HG02973 (cell line): ENCODE data around the gene MCMBP.
A peak's percentile ranks its signal among the peaks of the same experiment; 100 is the strongest.
"Not testable (repeated sequence)": the region's sequence is repeated elsewhere in the genome, so short reads cannot be mapped to it uniquely, and the experiment has no call there.

Experiments used
- ATAC-seq: cut with Tn5 transposase; IDR thresholded peaks from one replicate; pipeline ENCODE4 v1.9.1; 2021; ENCODE audit warnings: moderate library complexity; ENCODE audit not compliant: unreplicated experiment

Gene MCMBP

DNA sequence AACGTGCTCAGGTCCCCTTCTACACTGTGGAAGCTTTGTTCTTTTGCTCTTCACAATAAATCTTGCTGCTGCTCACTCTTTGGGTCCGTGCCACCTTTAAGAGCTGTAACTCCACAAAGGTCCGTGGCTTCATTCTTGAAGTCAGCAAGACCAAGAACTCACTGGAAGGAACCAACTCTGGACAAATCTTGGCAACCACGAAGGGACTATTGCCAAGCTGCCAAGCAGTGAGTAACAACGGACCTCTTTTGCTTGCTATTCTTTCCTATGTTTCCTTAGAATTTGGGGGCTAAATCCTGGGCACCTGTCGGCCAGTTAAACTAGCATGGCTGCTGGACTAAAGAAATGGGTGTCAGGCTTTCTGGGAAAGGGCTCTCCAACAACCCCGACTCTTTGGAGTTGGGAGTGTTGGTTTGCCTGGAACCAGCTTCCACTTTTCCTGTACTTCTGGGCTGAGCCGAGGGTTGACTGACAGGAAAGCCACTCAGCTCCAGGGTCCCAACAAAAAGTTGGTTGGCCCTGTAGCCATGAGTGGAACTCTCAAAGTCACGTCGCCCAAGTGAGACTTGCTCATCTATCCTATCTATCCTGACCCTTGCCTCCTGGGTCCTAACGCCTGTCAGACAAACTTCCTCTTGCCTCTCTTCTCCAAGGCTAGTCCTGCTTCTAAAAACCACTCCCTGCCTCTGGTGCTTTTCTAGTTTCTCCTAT is 11.4 kb upstream of the MCMBP start:
- not testable (repeated sequence) for ATAC-seq

DNA sequence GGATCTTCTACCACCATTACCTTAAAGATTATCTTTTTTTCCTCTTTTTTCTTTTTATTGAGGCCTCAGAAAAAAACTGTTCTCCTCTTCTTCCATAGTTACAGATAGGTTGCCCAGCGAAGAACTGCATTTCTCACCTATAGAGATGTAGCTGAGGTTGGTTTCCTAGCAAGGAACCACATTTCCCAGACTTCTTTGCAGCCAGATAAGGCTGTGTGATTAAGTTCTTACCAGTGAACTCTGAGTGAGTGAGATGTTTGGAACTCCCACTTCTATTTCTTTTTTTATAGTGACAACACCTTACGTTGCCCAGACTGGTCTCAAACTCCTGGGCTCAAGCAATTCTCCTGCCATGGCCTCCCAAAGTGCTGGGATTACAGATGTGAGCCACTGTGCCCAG is 5.9 kb upstream of the MCMBP start:
- ATAC-seq = no peak

DNA sequence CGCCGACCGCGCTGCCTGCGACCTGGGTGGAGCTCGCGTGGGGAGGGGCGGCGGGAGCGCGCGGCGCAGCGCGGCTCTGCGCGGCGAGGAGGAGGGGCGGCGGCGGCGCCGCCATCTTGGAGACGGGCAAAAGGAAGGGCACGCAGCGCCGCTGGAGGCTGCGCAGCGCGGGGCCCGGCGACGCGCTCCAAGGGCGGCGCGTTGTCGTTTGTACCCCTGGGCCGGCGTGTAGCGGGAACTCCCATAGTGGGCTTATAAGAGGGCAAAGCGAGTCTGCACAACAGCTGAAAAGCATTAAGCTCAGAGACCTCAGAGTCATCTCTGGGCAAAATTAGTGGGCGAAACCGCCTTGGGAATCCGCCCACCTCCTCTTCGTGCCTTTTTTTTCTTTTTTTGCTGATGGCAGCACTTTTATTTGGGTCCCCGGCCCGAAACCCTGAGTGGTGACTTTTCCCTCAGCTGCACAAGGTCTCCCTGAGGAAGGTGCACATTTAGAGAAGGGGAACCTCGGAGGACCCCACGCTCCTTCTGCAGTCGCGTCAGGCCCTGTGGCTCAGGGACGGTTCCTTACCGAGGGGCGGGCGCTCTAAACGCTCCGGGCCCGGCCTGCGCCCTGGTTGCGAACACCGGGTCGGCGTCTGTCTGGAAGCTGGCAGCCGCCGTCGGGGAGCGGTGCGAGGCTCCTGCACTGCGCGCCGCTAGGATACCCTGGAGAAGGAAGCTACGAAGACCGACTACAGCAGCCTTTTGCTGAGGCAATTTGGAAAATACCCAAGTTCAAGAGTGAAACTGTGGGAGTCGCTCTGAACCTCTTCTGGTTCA is 428 bp upstream of the MCMBP start:
- peak; percentile 84 for ATAC-seq

DNA sequence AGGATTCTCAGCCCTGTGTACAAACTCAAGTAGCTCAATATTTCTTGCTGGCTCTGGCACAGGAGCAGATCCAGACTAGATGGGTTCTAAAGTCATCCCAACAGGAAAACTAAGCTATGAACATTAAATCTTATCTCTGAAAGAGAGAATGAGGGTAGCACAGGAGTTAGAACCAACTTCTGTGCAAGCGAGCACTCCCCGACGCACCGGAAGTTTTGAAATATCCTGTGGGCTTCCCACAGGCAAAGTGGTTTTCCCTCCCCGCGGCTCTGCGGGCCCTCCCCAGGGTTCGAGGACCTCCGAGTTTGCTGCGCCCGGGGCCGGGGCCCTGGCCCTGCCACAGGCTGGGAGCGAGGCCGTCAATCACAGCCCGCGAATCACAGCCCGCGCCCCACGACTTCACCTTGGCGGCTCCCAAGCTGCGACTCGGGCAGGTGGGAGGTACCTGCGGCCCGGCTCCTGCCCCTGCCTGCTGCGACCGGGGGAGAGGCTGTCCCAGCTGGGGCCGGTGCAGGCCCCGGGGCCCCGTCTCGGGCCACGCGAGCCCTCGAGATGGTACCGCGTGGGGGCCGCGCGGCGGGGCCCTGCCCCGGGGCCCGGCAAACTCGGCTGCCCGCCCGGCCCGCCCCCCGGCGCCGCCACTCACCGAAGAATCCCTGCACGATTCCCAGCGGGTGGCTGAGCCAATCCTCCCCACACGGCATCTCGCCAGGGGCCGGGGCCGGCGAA is 598 bp downstream of the MCMBP start:
- ATAC-seq = peak; percentile 27

- not testable (repeated sequence) for ATAC-seq
Measured at GRCh38 chr10:119869398-119869797, 3.2 kb downstream of the MCMBP start.

GRCh38 chr10:119867317-119867716 is 5.3 kb downstream of the MCMBP start:
- no peak for ATAC-seq

GRCh38 chr10:119865699-119866240 is 6.9 kb downstream of the MCMBP start:
- no peak for ATAC-seq

GRCh38 chr10:119863951-119864565 is 8.6 kb downstream of the MCMBP start:
- no peak for ATAC-seq

GRCh38 chr10:119862524-119862923 is 10.1 kb downstream of the MCMBP start:
- no peak for ATAC-seq

DNA sequence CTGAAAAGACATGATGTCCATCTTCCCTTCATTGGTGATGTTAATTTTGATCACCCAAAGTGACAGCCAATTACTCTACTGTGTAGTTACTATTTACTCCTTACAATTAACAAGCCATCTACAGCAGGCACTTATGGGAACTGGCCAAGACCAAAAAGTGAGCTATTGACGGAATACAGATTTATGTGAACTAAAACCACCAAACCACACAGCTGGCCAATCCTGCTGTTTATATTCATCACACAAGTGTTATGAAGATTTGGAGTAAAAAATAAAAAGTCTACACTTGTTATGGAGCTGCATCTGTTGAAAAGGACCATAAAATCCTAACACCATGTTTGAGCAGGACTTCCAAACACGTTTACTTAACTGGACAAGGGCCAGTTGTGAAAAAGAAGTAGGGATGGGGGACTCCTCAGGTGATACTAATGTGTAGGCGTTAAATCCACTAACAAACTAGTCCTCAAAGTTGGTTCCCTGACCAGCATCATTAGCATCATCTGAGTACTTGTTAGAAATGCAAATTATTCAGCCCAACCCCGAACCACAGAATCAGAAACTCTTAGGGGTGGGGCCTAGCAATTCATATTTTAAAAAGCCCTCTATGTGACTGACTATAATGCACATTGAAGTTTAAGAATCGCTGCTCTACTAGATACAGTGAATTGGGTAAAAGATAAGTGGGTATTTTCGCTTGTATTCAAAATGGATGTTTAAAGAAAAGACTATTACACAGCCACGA is 11.6 kb downstream of the MCMBP start:
- ATAC-seq = no peak

GRCh38 chr10:119859420-119860258 is 13.0 kb downstream of the MCMBP start:
- ATAC-seq = no peak

DNA sequence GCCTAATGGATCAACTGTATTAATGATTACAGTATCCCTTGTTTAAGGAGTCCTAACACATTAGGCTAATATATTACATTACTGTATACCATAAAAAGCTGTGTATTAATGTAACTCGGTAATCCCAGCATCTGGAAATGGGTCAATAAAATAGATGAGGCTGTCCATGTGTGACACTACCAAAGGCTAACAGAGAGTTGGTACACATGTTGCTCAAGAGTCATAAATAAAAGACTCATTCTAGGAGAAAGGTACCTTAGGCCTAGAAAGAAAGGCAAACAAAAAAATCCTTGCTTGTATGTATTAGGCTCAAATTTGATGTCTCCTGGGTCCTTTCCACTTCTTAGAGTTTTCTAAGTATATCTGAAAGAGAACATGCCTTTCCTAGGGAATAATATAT is 14.6 kb downstream of the MCMBP start:
- no peak for ATAC-seq

DNA sequence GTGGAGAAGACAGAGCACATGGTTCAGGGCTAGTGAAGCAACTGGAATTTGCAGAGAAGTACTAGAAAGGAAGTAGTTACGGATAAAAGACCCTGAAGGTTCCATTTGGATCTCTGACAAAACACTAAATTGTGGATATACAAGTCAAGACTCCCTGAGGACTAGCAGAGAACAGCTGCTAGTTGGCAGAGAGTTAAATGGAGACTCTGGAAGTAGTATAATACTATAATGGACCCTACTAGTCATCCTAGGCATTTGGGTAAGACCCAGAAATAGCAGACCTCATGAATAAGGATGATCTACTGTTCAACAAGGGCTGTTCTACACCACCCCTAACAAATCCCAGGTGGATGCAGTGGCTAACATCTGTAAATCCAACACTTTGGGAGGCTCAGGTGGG is 19.1 kb downstream of the MCMBP start:
- no peak for ATAC-seq

GRCh38 chr10:119852822-119853221 is 19.8 kb downstream of the MCMBP start:
- no peak for ATAC-seq

DNA sequence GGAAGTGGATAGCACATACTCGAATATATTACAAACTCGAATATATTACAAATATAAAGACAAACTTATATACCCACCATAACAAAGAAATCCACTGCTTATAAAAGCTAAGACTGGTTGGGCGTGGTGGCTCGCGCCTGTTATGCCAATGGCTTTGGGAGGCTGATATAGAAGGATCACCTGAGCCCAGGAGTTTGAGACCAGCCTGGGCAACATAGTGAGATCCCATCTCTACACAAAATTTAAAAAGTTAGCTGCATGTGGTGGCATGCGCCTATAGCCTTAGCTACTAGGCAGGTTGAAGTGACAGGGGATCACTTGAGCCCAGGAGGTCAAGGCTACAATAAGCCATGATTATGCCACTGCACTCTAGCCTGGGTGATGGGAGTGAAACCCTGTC is 20.4 kb downstream of the MCMBP start:
- no peak for ATAC-seq

DNA sequence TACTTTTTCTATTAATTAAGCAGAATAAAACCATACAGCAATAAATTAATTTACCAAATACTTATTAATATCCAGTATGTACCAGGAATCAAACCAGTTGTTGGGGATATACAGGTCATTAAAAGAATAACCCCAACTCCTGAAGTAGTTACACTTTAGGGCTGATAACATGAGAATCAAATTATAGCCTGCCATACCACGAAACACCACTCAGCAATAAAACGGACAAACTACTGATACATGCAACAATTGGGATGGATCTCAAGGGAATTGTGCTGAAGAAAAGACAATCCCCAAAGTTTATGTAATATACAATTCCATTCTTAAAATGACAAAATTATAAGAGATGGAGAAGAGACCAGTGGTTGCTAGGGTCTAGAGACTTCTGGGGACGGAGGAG is 22.7 kb downstream of the MCMBP start:
- no peak for ATAC-seq

DNA sequence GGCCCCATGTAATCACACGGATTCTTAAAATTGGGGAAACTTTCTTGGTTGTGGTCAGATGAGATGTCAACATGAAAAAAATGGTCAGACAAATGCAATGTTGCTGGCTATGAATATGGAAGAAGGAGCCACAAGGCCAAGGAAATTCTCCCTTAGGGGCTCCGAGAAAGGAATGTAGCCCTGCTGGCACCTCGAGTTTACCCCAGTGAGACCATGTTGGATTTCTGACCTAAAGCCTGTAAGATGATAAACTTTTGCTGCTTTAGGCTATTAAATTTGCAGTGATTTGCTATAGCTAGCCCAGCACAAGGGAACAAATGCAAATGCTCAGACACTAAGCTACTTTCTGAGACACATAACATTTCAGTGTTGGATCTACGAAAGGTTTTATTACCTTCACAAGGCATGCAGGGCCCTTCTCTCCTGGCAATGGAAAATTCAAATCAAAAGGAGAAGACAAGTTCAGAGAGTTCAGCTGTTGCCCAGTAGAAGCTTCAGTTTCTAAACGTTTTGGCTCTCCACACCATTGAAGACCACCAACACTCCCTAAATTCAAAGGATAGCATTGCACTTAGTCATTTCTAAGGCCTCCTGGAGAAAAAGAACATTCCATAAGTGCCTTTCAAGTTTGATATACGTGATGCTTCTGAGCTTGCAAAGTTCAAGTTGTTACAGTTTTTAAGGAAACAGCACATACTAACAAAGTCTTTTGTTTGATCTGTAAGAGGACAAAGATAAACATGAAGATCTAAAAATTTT is 23.4 kb downstream of the MCMBP start:
- ATAC-seq = no peak

- no peak for ATAC-seq
Measured at GRCh38 chr10:119845656-119846055, 27.0 kb downstream of the MCMBP start.

- no peak for ATAC-seq
Measured at GRCh38 chr10:119834188-119834587, 38.5 kb downstream of the MCMBP start.
